ENCODE measurements around the gene POMT1.
"Not testable (repeated sequence)": the region's sequence is repeated elsewhere in the genome, so short reads cannot be mapped to it uniquely, and the experiment has no call there.

The POMT1 gene

GRCh38 chr9:131502781-131503625, at the start of gene POMT1:
Gene POMT1, plus strand, starts transcription at chr9:131502918. Its CDS starts 1,301 bp downstream, at chr9:131504219.
- peak; percentile 95 for DNase-seq

GRCh38 chr9:131454028-131454427, 48.7 kb upstream of the POMT1 start:
- no peak for DNase-seq

- DNase-seq = not testable (repeated sequence)
Measured at GRCh38 chr9:131455655-131456054, 47.1 kb upstream of the POMT1 start.

GRCh38 chr9:131457746-131458145, 45.0 kb upstream of the POMT1 start:
- DNase-seq = no peak

GRCh38 chr9:131459056-131459455, 43.7 kb upstream of the POMT1 start:
- DNase-seq = no peak

GRCh38 chr9:131461166-131461565, 41.6 kb upstream of the POMT1 start:
- no peak for DNase-seq

GRCh38 chr9:131464354-131465000, 38.2 kb upstream of the POMT1 start:
- no peak for DNase-seq

GRCh38 chr9:131465401-131465800, 37.3 kb upstream of the POMT1 start:
- no peak for DNase-seq

- no peak for DNase-seq
Measured at GRCh38 chr9:131467214-131467935, 35.3 kb upstream of the POMT1 start.

GRCh38 chr9:131468031-131468430, 34.7 kb upstream of the POMT1 start:
- no peak for DNase-seq

- DNase-seq = no peak
Measured at GRCh38 chr9:131469356-131469755, 33.4 kb upstream of the POMT1 start.

- DNase-seq = no peak
Measured at GRCh38 chr9:131469951-131470350, 32.8 kb upstream of the POMT1 start.

GRCh38 chr9:131470581-131470991, 32.1 kb upstream of the POMT1 start:
- DNase-seq = no peak

GRCh38 chr9:131472085-131472484, 30.6 kb upstream of the POMT1 start:
- DNase-seq = not testable (repeated sequence)

- DNase-seq = no peak
Measured at GRCh38 chr9:131473198-131473885, 29.4 kb upstream of the POMT1 start.

- no peak for DNase-seq
Measured at GRCh38 chr9:131473891-131474290, 28.8 kb upstream of the POMT1 start.

GRCh38 chr9:131474711-131475110, 28.0 kb upstream of the POMT1 start:
- DNase-seq = no peak

GRCh38 chr9:131475111-131475955, 27.4 kb upstream of the POMT1 start:
- DNase-seq = no peak

- no peak for DNase-seq
Measured at GRCh38 chr9:131475956-131476776, 26.6 kb upstream of the POMT1 start.

- no peak for DNase-seq
Measured at GRCh38 chr9:131476777-131477345, 25.9 kb upstream of the POMT1 start.

GRCh38 chr9:131477367-131477766, 25.4 kb upstream of the POMT1 start:
- no peak for DNase-seq

All from NCI-H2171 (cell line).